Stimulated activated CD4-positive, alpha-beta T cell treated with anti-CD3 and anti-CD28 coated beads, Interleukin-2, amount 100 ng/mL, for 4 hours (primary cell): ENCODE results near the gene C3orf85.
"Not testable (repeated sequence)": the region's sequence is repeated elsewhere in the genome, so short reads cannot be mapped to it uniquely, and the experiment has no call there.

Experiments used
- DNase-seq: peaks from one replicate; pipeline ENCODE4 v3.0.0-alpha.2; 2020; ENCODE audit warnings: low read depth

C3orf85 gene

GRCh38 chr3:109136523-109136922 is at the start of gene C3orf85:
TSS of gene C3orf85 (plus strand) at chr3:109136719. CDS start at chr3:109136848, 129 bp downstream.
- DNase-seq, result no peak

GRCh38 chr3:109089265-109089664 is 47.3 kb upstream of the C3orf85 start:
- DNase-seq, result no peak

DNA sequence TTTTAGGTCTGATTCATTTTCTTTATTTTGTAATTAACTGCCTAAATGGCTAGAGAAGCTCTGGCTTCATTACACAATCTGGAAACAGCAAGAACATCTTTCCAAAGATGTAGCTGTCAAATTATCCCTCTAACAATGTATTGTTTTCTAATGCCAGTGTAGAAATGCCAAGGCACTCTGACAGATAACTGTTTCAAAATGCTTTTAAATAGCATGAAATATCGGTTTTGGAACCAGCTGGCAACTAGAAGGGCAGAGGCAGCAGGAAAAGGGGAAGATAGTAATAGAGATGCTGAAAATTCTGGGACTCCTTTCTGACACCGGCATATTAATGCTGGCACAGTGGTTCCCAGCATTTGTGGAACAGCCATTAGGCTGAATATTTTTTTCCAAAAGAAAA is 44.7 kb upstream of the C3orf85 start:
- no peak for DNase-seq

- no peak for DNase-seq
Measured at GRCh38 chr3:109093561-109093960, 43.0 kb upstream of the C3orf85 start.

GRCh38 chr3:109095166-109095565 is 41.4 kb upstream of the C3orf85 start:
- no peak for DNase-seq

- DNase-seq, result no peak
Measured at GRCh38 chr3:109098079-109098644, 38.4 kb upstream of the C3orf85 start.

DNA sequence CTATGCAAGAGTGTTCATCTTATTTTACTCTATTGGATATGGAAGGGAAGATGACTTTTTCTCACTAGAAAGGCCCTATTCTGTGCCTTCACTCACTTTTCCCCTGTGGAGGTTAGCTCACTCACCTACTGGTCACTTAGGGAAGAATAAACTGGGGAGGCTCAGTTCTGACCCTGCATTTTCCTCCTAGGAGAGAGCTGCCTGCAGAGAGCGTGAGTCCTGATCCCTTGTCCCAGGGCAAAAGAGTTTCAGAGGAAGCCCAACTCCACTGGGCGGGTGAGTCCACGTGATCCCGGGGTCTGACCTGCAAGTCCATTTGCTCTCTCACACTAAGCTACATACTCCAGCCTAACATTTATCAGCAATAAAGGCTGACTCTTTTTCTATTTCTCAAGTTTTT is 26.9 kb upstream of the C3orf85 start:
- no peak for DNase-seq

DNA sequence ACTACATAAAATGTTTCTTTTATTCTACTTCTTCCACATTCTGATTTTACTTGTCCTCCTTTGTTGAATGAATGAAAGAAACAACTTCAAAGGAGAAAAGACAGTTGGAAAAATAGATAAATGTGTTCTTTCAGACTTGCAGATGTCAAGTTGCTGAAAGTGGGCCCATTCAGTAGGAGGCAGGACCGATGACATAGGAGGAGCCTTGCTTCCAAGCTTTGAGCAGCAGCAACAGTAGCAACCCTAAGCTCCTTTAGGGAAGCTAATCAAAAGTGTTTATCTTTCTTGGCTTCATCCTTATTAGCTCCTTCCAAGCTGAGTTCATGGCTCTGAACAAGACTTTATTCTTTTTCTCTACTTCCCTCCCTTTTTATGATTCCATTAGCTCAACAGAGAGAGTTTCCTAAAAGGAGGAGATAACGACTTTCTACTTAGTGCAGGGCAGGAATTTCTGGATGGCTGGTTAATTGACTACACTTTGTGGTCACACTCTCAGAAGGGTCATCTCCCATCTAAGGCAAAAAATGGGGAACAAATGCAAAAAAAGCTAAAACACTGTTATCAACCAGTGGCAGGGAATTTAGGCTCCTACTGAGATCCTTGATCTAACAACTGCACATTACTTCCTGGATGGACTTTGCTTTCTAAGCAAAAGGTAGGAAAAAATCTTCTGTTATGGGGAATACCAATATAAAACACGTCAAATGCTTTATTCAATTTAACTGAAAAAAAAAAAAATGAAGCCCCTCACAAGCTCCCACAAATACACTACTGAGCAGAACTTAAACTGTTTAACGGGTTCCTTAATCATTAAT is 23.4 kb upstream of the C3orf85 start:
- no peak for DNase-seq

- no peak for DNase-seq
Measured at GRCh38 chr3:109114746-109115145, 21.8 kb upstream of the C3orf85 start.

DNA sequence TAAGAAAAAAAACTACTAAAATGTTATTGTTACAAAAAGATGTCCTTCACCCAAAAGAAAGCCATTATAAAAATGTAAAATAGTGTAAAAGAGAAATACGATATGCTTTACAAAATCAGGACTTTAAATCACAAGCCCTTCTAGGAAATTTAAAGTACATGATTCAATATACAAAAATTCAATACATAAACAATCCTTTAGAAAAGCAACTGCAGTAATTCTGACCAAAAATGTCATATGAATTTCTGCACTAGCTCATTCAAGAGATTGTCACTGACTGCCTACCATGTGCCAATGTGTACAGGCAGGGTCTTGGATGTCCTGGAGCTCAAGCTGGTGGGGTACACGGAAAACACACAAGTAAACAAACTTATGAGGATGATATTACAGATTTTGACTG is 21.1 kb upstream of the C3orf85 start:
- DNase-seq, result no peak

- no peak for DNase-seq
Measured at GRCh38 chr3:109116031-109116430, 20.5 kb upstream of the C3orf85 start.

GRCh38 chr3:109117939-109118338 is 18.6 kb upstream of the C3orf85 start, which contains the start of gene MORC1:
TSS of gene MORC1 (minus strand) at chr3:109118134. CDS start at chr3:109118059, 75 bp downstream.
- no peak for DNase-seq

DNA sequence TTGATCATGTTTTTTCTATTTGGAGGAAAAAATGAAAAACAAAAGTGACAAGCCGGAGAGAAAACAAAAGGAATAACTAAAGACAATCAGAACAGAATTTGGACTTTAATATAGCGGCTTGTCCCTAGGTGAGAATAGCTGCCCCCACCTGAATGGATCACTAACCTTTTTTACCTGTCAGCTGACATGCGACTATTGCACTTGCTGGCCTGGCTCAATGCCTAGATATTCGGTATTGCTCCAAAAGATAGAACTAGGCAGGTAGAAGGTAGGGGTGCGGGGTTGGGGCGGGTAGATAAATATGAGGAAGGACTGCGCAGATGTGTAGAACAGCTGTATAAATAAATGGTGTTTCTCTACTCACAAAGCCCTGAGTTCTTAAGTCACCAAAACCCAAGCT is 17.9 kb upstream of the C3orf85 start:
- DNase-seq, result no peak

DNA sequence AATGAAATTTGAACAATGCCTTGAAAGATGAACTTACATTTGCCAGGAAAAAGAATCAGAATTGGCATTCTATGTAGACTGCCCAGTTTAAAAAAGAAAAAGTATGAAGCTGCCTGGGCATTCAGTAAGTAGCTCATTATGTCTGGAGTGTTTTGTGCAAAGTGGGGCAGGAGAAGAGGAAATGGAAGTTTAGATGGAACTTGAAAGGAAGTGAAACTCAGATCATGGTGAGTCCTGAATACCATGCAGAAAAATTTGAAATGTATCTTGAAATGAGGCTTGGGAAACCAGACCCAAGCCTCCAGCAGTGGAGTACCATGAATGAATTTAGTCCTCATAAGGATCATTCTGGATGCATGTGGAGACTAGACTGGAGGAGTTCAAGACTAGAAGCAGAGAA is 13.8 kb upstream of the C3orf85 start:
- DNase-seq, result no peak

- no peak for DNase-seq
Measured at GRCh38 chr3:109125902-109126301, 10.6 kb upstream of the C3orf85 start.

DNA sequence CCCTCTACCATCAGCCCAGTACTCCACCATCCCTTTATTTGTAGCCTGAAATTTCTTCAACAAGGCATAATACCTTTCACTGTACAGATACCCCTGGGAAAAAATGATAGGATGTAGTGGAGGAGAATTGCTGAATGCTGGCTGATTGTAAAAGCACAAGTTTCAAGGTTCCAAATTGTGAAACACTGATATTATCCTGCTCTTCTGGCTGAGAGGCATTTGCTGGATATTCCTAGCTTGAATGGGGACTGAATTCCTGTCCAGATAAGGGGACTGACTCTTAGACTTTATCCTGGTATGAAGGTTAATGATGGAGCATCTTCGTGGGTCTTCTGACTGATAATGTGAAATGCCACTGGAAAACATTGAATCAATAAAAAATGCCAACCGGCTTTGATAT is 9.0 kb upstream of the C3orf85 start:
- DNase-seq, result no peak

- no peak for DNase-seq
Measured at GRCh38 chr3:109131276-109131675, 5.2 kb upstream of the C3orf85 start.

DNA sequence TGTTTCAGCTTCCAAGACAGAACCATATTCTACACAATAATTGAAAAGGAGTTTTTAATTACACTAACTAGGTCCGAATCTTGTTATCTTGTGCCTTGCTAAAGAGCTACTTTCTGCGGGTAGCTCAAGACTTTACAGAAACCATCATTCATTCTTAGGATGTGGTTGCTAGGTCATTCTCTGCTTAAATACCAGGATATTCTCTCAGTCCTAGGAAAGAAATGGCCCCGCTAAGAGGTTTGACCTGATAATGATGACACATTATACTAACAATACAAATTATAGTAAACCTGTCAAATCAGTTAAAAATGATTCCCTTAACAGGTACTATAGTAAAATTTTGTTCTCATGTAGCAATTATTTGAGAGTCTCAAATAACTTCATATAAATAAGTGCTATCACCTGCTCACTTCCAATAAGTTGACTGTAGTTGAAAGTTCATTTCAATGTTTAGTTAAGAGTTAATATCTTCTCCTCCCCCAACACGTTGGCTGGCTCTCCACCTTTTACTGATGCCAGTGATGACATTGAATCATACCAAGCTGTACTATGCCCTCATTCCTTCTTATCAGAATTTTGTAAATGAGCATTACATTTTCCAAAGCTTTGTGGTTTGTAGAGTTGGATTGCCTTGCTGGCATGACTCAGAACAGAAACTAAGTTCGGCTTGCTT is 3.6 kb upstream of the C3orf85 start:
- DNase-seq, result no peak

GRCh38 chr3:109133474-109133816 is 3.1 kb upstream of the C3orf85 start:
- DNase-seq, result not testable (repeated sequence)

- no peak for DNase-seq
Measured at GRCh38 chr3:109137761-109138160, 1.2 kb downstream of the C3orf85 start.

GRCh38 chr3:109140318-109140717 is 3.8 kb downstream of the C3orf85 start:
- no peak for DNase-seq

DNA sequence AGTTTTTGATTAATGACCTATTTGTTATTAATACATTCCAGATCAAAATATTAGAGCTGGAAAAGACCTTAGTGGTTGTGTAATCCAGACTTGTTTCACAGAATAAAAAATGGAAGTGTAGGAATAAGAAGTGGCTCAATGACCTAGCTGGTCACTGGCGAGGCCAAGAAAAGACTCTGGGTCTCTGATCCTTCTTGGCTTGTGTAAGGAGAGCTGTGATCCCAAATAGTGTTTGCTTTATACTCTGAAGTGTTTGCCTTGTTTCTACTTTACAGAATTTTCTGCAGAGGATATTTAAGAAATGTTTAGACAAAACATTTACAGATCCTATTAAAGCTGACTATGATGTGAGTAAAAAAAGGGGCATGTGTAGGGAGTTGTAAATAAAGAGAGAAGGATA is 7.1 kb downstream of the C3orf85 start:
- no peak for DNase-seq

DNA sequence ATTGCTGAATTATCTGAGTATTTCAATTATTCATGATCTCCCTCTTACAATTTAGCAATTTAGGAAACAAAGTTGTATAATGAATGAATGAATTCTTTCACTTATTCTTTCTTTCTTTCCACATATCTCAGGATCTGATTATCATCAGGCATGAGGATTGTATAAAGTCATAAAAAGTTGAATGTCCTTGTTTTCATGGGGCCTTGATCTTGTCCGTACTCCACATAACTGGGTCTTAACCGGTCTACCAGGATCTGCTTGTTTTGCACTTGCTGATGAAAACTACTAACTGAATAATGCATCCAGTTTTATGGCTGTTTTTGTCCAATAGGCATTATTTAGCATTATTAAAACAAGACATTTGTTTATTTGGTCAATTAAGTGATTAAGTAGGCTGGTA is 12.6 kb downstream of the C3orf85 start:
- DNase-seq, result no peak
